HG03439 (cell line): ENCODE measurements around the gene GAS6.

Source experiments
- ATAC-seq: cut with Tn5 transposase; IDR thresholded peaks from one replicate; pipeline ENCODE4 v1.9.1; 2021; ENCODE audit warnings: mild to moderate bottlenecking, moderate library complexity; ENCODE audit not compliant: unreplicated experiment

The GAS6 gene

DNA sequence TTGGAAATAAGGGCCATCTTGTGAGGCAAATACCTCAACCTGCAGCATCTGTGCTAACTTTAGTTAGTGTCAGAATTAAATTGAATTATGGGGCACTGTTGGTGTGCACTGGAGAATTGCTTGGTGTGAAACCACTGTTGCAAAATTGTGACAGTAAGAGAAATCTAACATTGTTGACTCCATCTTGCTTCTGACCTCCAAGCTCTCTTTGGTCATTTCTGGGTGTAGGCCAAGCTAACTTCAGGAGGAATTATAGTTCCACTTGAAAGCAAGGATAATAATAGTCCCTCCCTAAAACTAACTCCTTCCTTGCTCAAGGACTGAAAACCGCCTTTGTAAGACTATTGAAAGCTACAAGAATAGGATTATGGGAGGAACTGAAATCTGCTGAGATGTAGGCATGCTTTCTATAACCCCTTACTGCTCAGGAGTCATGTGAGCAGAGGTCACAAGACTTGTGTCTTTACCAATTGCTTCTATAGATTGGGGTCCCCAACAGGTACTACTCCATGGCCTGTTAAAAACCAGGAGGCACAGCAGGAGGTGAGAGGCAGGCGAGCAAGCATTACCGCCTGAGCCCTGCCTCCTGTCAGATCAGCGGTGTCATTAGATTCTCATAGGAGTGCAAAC is 24.9 kb upstream of the GAS6 start:
- no peak for ATAC-seq

DNA sequence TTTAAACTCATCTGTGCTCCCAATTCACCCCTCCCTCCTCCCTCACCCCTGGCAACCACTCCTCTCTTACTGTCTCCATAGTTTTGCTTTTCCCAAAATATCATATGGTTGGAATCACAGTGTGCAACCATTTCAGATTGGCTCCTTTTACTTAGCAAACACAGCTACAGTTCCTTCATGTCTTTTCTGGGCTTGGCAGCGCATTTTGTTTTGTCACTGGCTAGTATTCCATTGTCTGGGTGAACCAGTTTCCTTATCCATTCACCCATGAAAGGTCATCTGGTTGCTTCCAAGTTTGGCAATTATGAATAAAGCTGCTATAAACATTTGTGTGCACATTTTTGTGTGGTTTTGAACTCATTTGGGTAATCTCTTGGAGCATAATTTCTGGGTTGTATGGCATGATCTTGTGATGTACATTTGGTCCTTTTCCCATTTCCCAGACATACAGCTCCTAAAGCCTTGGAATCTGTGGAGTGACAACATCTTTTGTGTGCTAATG is 23.9 kb upstream of the GAS6 start:
- ATAC-seq: no peak

DNA sequence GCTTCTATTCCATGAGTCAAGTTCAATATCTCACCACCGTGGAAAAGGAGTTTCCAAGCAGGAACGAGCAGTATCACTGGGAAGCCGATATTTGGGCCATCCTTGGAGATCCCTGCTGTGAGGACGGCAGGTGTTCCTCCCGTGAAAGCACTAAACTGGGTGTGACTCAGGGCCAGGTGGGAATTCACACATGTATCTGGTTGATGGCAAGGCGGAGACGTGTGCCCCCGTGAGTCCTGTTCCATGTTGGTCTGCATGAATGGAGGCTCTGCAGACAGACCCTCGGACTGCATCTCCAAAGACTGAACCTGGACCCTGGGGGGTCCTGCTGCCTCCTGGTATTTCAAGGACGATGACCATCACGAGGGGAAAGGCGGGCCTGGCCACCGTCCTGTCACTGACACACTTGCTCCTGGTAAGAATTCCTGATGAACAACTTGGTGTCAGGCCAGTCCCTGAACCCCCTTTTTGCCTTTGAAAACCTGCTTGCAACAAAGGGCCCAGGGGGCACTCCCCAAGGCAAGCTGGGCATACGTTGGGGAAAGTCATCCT is 22.8 kb upstream of the GAS6 start:
- no peak for ATAC-seq

DNA sequence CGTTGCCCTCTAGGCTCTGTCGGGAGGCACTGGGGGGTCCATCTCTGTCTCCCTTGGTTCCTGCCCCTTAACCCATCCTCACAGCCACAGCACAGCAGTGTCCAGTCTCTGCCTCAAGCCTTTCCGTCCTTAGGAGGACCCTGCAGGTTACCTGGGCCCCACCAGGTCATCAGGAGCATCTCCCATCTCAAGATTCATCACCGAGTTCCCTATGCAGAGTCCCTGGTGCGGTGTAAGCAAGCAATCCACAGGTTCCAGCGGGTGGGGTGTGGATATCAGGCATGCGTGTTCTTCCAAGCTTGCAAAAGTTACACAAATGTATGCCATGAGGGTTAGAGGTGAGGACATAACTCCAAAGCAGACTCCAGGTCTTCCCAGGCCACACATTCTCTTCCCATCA is 20.9 kb upstream of the GAS6 start:
- ATAC-seq: no peak

DNA sequence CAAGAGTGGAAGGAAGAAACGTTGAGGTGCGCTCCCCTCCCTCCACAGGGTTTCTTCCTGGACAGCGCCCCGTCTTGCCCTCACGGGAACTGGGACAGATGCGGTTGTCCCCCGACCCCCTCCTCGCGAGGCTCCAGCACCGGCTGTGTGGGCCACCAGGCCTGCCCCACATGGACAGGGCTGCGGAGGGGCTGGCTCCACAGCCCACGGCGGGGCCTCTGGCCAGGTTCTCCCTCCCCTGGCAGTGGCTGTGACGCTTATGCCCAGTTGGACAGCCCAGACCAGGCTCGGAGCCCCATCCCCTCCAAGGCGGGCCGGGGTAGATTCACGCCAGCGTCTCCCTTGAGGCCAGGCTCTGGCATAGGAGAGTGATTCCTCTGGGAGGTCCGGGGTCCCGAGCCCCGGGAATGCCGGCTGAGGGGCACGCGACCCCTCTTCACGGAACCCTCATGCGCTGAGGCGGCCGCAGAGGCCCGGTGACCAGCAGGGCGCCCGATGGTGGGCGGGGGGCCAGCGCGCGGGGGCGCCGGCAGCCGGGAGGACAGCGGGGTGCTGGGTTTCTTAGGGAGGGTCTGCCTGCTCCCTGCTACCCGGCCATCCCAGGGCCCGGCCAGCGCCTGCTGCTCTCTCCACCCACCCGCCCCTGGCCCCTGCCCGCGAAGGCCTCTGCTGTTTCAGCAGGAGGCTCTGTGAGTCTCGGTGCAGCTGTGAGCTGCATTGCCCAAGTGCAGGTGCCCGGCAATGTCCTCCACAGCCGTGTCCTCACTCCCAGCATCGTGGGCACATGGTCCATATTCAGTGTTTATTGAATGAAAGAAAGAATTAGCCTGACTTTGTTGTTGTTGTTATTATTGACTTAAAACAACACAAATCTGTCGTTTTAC is 20.3 kb upstream of the GAS6 start:
- ATAC-seq: no peak

DNA sequence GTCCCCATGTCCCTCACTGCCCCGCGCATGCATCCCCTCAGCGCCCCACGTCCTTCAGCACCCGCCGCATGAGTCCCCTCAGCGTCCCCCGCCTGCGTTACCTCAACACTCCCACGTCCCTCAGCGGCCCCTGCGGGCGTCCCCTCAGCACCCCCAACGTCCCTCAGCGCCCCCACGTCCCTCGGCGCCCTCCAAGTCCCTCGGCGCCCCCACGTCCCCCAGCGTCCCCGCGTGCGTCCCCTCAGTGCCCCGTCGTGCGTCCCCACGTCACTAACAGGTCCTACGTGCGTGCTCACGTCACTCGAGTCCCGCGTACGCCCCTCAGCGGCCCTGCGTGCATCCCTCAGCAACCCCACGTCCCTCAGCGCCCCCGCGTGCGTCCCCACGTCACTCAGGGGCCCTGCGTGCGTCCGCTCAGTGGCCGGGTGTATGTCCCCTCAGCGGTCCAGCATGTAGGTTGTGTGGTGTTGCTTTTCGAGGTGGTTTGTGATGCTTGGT is 19.5 kb upstream of the GAS6 start:
- no peak for ATAC-seq

DNA sequence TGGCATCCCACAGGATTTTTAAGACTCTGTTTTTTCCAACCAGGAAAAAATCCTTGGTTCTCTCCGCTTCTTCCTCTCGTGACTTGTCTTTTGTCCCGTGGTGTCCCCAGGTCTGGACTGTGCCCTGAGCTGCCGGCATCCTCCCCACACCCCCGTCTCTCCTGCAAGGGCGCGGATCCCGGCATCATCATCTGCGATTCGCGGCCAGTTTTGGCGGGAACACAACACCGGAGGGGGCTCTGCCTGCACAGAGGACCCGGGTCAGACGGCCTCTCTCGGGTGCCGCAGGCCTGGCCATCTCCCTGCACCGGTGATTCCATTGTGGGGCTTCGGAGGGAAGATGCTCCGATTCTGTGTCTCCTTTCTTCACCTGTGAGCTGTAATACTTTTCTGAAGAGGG is 18.8 kb upstream of the GAS6 start:
- ATAC-seq: no peak

DNA sequence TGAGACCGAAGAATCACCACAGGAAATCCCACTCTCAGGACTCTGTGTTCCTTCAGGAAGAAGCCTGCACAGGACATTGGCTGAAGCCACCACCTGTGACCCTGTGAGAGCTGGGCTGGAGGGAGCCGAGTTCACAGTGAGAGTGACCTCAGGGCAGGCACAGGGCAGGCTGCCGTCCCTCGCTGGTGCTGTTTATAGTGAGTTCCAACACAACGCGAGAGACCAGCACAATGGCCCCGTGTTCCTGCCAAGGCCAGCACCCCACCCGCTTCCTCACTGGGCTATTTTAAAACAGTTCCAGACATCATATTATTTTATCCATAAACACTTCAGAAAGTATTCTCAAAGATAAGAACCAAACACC is 18.4 kb upstream of the GAS6 start:
- ATAC-seq: no peak

DNA sequence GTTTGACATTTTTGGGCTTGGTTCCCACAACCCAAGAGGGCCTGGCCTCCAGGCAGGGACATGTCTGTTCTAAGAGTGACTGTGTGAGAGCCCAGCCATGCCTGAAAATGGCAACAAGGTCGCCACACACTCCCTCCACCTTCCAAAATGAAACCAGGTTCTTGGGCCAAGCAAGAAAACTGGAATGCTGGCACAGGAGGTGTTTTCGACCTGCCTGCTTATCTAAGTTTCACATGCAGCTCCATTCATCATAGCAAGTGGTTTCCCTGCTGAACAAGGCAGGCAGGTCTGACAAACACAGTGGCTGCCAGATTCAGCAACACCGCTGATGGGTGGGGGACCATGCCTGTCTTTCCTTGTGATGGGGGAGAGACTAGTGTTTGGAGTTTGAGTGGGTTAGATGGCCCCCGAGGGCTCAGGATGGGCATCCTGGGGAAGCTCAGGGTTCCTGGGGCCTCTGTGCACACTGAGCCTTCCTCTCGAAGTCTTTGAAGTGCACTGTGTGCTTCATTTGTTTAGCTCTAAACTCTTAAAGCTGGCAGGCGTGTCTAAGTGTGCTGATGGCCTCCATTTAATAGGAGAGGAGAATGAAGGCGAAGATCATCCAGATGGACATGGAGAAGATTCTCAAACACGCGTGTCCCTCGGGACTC is 17.9 kb upstream of the GAS6 start:
- no peak for ATAC-seq

DNA sequence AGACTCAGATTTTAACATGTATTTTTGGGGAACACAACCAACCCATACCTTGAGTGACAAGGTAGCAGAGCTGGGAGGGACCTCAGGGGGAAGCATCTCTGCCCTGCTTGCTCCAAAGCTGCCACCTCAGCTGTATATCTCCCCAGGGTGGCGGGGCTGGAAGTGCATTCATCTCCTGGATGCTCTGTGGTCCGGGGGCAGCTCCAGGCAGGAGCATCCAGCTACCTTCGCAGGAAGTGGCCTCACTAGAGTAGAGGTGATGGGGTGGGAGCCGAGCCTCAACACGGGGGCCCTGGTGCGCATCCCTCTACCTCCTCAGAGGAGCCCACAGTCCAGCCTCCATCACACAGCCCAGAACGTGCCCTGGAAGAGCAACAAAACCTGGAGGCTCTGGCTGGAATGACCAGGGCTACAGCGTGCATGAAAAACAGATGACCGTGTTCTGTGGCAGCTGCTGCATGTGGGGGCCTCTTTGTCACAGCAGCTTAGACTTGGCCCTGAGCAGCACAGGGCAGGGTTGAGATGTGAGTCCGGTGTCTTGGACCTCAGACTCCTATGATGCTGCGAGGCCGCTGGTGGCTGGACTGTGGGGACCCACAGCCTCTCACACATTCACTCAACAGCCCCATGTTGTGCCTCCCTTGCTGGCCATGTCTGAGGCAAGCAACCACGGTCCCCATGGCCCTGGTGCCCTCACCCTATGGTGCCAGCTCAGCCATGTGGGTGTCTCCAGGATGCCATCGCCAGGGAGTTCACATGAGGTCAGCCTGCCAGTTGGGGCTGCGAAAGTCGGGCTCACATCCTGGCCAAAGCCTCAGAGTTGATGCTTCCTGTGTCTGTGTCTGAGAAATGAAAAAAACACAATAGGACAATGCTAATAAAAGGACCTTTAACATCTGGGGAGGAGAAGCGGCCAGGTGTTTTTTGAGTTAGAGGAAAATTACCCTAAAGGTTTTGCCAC is 17.1 kb upstream of the GAS6 start:
- ATAC-seq: no peak

DNA sequence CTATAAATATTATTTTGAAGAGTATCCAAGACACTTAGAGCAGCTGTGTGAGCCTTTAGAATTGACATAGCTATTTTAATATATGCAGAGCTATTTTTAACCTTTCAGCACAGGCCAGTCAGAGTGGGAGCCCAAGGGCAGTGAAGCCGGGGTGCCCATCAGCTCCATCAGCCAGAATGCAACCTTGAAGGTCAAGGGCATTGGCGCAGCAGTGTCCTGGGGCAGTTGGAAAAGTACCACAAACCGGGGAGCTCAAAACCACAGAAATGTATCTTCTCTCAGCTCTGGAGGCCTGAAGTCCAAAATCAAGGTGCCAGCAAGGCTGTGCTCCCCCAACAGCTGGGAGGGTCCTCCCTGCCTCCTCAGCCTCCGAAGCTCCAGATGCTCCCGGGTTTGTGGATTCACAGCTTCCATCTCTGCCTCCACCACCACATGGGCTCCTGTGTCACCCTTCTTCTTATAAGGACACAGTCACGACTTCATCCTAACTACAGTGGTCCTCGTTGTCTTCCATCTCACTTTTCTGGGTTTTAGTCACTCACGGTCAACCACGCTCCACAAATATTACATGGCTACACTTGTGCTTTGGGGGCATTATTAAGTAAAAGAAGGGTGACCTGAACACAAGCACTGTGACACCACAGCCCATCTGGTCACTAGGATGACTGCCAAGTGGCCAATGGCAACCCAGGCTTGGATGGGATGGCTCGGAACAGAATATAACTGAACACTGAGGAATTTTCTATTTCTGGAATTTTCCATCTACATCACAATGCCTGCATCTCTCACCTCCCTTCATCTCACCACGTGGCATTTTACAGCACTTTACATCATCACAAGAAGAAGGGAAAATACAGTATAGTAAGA is 15.9 kb upstream of the GAS6 start:
- no peak for ATAC-seq

DNA sequence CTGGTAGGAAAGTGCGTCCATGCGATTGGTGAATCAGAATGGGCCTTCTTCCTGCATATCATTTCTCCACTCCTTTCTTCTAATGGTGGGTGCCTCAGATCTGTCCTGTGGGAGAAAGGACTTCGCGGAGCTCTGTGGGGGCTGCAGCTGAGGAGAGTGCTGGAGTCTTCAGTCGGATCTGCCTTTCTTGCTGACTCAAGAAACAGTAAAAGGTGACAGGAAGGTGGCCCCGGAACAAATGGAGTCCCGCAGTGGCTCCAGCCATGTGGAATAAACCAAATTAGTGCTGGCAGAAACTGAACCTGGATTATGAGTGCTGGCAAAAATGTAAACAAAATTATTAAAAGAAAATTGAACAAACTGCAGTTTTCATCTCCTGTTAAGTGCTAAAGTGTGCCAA is 15.1 kb upstream of the GAS6 start:
- ATAC-seq: no peak

DNA sequence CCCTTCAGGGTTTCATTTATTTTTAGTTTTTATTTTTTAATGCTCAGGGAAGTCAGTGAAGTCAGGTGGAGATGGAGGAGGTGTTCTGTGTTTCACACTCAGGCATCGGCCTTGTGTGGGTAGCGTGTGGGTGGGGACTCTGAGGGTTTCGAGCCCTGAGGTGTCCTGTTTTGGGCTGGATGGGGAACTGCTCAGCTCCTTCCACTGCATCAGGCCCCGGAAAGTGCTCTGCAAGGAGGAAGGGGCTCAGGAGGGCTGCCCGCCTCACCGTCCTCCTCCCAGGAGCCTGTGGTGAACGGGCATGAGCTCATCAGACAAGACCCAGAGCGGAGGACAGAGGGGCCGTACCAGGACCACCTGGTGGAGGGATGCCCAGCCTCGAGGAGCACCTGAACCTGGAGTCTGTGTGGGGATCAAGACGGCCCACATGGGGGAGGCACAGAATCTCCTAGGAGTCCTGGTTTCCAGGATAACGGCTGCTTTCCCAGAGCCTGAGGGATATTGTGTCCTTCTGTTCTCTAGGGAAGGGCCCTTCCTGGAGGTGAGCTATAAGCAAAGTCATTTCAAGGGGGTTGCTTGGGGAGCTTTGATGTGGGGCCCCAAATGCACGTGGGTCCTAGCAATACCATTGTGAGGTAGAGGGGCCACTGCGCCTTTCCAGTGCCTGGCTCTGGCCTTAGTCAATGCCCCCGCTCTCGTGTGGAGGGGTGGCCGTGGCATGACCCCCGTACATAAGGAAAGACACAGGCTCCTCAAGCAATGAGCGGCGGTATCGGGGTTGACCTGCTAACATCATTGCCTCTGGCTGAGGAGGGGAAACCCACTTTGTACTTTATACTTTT is 13.5 kb upstream of the GAS6 start:
- ATAC-seq: no peak

DNA sequence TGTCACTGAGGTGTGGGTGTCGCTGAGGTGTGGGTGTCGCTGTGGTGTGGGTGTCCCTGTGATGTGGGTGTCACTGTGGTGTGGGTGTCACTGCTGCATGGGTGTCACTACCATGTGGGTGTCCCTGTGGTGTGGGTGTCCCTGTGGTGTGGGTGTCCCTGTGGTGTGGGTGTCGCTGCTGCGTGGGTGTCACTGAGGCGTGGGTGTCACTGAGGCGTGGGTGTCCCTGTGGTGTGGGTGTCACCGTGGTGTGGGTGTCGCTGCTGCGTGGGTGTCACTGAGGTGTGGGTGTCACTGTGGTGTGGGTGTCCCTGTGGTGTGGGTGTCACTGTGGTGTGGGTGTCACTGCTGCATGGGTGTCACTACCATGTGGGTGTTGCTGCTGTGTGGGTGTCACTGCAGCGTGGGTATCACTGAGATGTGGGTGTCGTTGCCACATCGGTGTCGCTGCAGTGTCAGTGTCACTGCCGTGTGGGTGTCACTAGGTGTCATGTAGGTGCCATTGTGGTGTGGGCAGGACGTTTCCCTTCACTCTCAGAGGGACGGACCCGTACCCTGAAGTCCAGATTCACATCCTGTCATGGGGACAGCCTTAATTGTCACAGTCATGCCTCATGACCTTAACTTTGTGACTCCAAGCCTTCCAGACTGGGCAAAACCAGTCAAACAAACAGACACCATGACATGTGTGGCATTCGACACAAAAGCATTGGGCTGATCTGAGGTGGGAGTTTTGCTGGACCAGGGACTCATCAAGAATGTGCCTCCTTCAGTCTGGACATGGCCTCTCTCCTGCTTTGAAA is 12.7 kb upstream of the GAS6 start:
- no peak for ATAC-seq

DNA sequence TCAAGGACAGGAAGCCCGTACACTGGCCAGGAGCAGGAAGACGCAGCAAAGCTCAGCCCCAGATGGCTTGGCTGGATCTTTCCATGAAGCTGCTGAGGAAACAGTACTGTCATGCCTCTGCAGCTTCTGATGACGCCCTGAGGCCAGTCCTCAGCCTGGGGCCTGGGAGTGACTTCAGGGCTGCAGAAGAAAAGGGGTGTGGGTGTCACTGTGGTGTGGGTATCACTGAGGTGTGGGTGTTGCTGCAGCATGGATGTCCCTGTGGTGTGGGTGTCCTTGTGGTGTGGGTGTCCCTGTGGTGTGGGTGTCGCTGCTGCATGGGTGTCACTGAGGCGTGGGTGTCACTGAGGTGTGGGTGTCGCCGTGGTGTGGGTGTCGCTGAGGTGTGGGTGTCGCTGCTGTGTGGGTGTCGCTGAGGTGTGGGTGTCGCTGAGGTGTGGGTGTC is 12.0 kb upstream of the GAS6 start:
- no peak for ATAC-seq

DNA sequence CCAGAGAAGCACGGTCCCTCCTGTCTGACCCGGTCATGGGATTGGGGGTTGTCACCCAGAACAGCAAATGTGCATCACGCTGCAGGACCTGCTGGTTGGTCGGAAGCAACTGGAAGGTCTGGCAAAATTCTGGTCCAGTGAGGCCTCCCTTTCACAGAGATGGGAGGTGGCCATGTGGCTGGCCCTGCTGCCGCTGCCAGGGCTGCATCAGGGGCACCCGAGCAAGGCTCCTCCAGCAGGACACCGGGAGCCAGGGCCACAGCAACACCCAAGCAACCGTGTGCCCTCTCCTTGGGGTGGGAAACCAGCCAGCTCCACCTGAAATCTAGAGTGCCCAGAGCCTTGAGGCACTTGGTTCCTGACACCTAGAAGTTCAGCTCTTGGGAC is 11.5 kb upstream of the GAS6 start:
- no peak for ATAC-seq

DNA sequence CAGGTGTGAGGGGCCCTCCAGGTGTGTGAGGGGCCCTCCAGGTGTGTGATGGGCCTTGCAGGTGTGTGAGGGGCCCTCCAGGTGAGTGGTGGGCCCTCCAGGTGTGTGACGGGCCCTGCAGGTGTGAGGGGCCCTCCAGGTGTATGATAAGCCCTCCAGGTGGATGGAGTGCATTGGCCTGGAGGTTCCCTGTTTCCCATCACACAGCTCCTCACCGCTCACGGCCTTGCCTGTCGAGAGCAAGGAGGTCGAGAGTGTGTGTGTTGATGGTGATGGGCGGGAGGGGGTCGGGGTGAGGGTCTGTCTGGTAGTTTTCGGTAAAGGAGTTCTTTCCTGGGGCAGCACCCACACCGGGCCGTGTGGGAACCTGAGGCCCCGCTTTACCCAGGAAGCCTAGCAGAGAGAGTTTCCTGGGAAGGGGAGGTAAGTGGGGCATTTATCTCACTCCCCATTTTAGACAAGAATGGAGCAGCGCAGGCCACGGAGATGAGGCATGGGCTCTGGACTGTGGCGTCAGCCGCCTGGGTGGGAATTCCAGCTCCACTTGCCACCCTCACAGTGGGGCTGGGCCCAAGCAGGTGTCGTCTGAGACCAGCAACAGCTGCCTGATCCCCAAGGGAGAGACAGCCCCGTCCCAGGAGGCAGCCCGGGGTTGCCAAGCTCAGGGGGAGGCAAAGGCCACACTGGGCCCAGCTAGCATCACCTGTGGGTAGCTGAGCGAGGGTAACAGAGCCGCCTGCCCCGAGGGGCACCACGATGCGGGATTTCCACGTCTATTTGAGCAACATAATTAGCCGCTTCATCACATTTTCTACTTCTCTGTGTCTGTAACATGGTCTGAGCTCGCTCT is 10.9 kb upstream of the GAS6 start:
- ATAC-seq: no peak
